Gastrocnemius medialis (tissue), 4 donors: Measurements from ENCODE around the gene HAO1. TPM values are rescaled to one million over a fixed set of nuclear protein-coding genes. Genes with fewer than 3 reads are reported as not detected.
A peak's percentile ranks its signal among the peaks of the same experiment; 100 is the strongest.

Experiments
- ATAC-seq, 2 donors: fragments of 150-250 bp; one replicate each; pipeline ENCODE4 v1.9.1; 2016
- DNase-seq, 2 donors: peaks; one replicate each; pipeline ENCODE4 v3.0.0-alpha.2; 2019
- H3K27ac ChIP-seq, 4 donors: fragments of 200-600 bp; sonication (generic); 1 replicate in 1 of 4; 2 replicates in 3 of 4; pipeline ENCODE4 v1.5.1; 2016 to 2018; ENCODE audit warnings: mild to moderate bottlenecking in 2 of 4, moderate library complexity in 1 of 4
- H3K27me3 ChIP-seq, 3 donors: fragments of 200-600 bp; sonication (generic) in 2 of 3; 1 replicate in 1 of 3; 2 replicates in 2 of 3; pipeline versions ENCODE4 v1.5.1 to v1.6.0; 2016 to 2019; ENCODE audit warnings: mild to moderate bottlenecking in 1 of 3, moderate library complexity in 1 of 3
- H3K36me3 ChIP-seq, 2 donors: fragments of 200-600 bp; sonication (generic) in 1 of 2; one replicate each; pipeline ENCODE4 v1.5.1; 2017 to 2018
- H3K4me1 ChIP-seq, 2 donors: fragments of 200-600 bp; sonication (generic) in 1 of 2; one replicate each; pipeline ENCODE4 v1.5.1; 2016 to 2017; ENCODE audit warnings: mild to moderate bottlenecking in 2 of 2
- H3K4me3 ChIP-seq, 4 donors: fragments of 200-600 bp; sonication (generic) in 3 of 4; 1 replicate in 1 of 4; 2 replicates in 3 of 4; pipeline ENCODE4 v1.5.1; 2016 to 2019; ENCODE audit warnings: mild to moderate bottlenecking in 2 of 4
- H3K9me3 ChIP-seq, 3 donors: fragments of 200-600 bp; sonication (generic) in 2 of 3; 1 replicate in 1 of 3; 2 replicates in 2 of 3; pipeline ENCODE4 v1.5.1; 2016 to 2019
- CTCF ChIP-seq, 5 experiments: fragments of 450-650 bp in 3 of 5; fragments of 200-600 bp in 2 of 5; sonication (generic) in 2 of 5; IDR thresholded peaks in 4 of 5; conservative IDR thresholded peaks in 1 of 5; 1 replicate in 4 of 5; 2 replicates in 1 of 5; pipeline ENCODE4 v1.5.1; 2016 to 2019; ENCODE audit warnings: antibody characterized with exemption in 5 of 5, mild to moderate bottlenecking in 3 of 5, moderate library complexity in 3 of 5
- POLR2A ChIP-seq, 2 donors: fragments of 450-650 bp; IDR thresholded peaks; one replicate each; pipeline ENCODE4 v1.6.1; 2017; ENCODE audit warnings: antibody characterized with exemption in 2 of 2, mild to moderate bottlenecking in 2 of 2, moderate library complexity in 2 of 2
- in situ Hi-C, 4 donors: fragments of 200-750 bp; cut with MboI; loops; one replicate each; pipeline versions ENCODE4 v1.15.0 to v1.8.0; 2017; ENCODE audit warnings: low sequenced_read_pairs in 4 of 4
- intact Hi-C: fragments of 100-400 bp; cut with DNase I; formaldehyde crosslinking; loops from one replicate; pipeline ENCODE4 v1.15.1; 2023; ENCODE audit warnings: low total_unique reads
- total RNA-seq, 4 donors: library from RNA; depleted of rRNA; stranded (reverse); fragments of >200 nt; gene quantifications; one replicate each; pipeline versions ENCODE4 v1.1.0 to v1.2.3, GENCODE V29; 2016

The HAO1 gene
- total RNA-seq, 4 donors from 2014 or later, result 0.23 to 0.40 TPM; not detected in 2

GRCh38 chr20:7935027-7935551 is 5.2 kb downstream of the HAO1 start:
- ATAC-seq, result no peak

GRCh38 chr20:7933346-7933745 is 6.9 kb downstream of the HAO1 start:
- no peak for TF ChIP-seq POLR2A (IDR thresholded peaks at IDR 0.05)
- no peak for TF ChIP-seq CTCF (IDR thresholded peaks at IDR 0.05 in 4 of 5, conservative IDR thresholded peaks at IDR 0.05 in 1 of 5)
- ATAC-seq (no peak), DNase-seq (no peak)

More at GRCh38 chr20:7935027-7935551, 5.2 kb downstream of the HAO1 start:
- TF ChIP-seq POLR2A (IDR thresholded peaks at IDR 0.05), result no peak
- TF ChIP-seq CTCF (IDR thresholded peaks at IDR 0.05 in 4 of 5, conservative IDR thresholded peaks at IDR 0.05 in 1 of 5), result no peak
- in situ Hi-C loops (loop anchor here in 1 of 4 donors (10.0 kb wide), 1 partner anchor 790 kb away; no protein-coding TSS in a partner anchor), intact Hi-C loops (loop anchor here (5.0 kb wide), 1 partner anchor 787 kb away; no protein-coding TSS in a partner anchor)
- Histone ChIP-seq H3K27ac (no peak overlapping the region), H3K36me3 (no peaks in the 10 kb centered on the region), H3K4me3 (no peak overlapping the region), H3K27me3 (no peaks in the 10 kb centered on the region), H3K9me3 (no peaks in the 10 kb centered on the region), H3K4me1 (no peaks in the 10 kb centered on the region)
- no peak for DNase-seq

GRCh38 chr20:7930343-7930742 is 9.9 kb downstream of the HAO1 start:
- Histone ChIP-seq H3K4me1 (no peaks in the 10 kb centered on the region), H3K4me3 (no peak overlapping the region), H3K27me3 (no peaks in the 10 kb centered on the region), H3K36me3 (no peaks in the 10 kb centered on the region), H3K27ac (no peak overlapping the region), H3K9me3 (no peaks in the 10 kb centered on the region)
- in situ Hi-C loops (loop anchor here in 1 of 4 donors (10.0 kb wide), 1 partner anchor 794 kb away; no protein-coding TSS in a partner anchor), intact Hi-C loops (loop anchor here (5.0 kb wide), 1 partner anchor 1043 kb away; no protein-coding TSS in a partner anchor)
- DNase-seq (no peak), ATAC-seq (no peak)
- TF ChIP-seq POLR2A (IDR thresholded peaks at IDR 0.05), result no peak
- no peak for TF ChIP-seq CTCF (IDR thresholded peaks at IDR 0.05 in 4 of 5, conservative IDR thresholded peaks at IDR 0.05 in 1 of 5)

More at GRCh38 chr20:7933346-7933745, 6.9 kb downstream of the HAO1 start:
- intact Hi-C loops (loop anchor here (5.0 kb wide), 1 partner anchor 1046 kb away; no protein-coding TSS in a partner anchor), in situ Hi-C loops (loop anchor here in 1 of 4 donors (10.0 kb wide), 1 partner anchor 791 kb away; no protein-coding TSS in a partner anchor)
- H3K27ac ChIP-seq, result no peak overlapping the region
- H3K4me3 ChIP-seq, result no peak overlapping the region
- no peaks in the 10 kb centered on the region for H3K27me3 ChIP-seq
- H3K9me3 ChIP-seq, result no peaks in the 10 kb centered on the region
- H3K36me3 ChIP-seq, result no peaks in the 10 kb centered on the region
- no peaks in the 10 kb centered on the region for H3K4me1 ChIP-seq

GRCh38 chr20:7926767-7927166 is 13.5 kb downstream of the HAO1 start:
- H3K4me1 ChIP-seq, result no peaks in the 10 kb centered on the region
- no peak for DNase-seq
- H3K27me3 ChIP-seq, result no peaks in the 10 kb centered on the region
- no peaks in the 10 kb centered on the region for H3K9me3 ChIP-seq
- no peak overlapping the region for H3K27ac ChIP-seq
- ATAC-seq, result no peak
- intact Hi-C loops (no loop called here), in situ Hi-C loops (no loop called here)
- TF ChIP-seq CTCF (IDR thresholded peaks at IDR 0.05 in 4 of 5, conservative IDR thresholded peaks at IDR 0.05 in 1 of 5), result peak in 2 of 5 experiments; percentile 9 to 21
- no peak for TF ChIP-seq POLR2A (IDR thresholded peaks at IDR 0.05)
- H3K4me3 ChIP-seq, result no peak overlapping the region
- no peaks in the 10 kb centered on the region for H3K36me3 ChIP-seq
